GM19035 (cell line): ENCODE data around the gene CASQ2.

ENCODE experiments used
- ATAC-seq: cut with Tn5 transposase; IDR thresholded peaks from one replicate; pipeline ENCODE4 v1.9.1; 2021; ENCODE audit not compliant: unreplicated experiment

The CASQ2 gene

DNA sequence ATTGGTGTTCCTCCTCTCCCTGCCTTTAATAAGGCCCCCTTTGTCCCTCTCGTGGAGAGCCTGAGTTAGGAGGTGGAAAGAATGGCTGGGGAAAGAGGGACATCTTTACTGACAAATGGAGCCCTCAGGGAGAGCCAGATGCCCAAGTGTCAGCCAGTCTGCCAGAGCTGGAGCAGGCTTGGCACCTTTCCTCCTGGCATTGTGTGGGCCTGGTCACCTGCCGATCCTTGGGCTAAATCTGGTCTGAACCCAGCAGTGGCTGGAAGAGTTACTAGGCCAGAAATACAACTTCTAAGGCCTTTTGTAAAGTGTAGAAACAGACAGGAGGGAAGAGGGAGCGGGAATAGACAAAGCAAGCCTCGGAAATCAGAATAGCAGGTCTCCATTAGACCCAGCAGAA is 101.8 kb downstream of the CASQ2 start:
- no peak for ATAC-seq

- ATAC-seq, result no peak
These were observed 102.3 kb downstream of the CASQ2 start for GRCh38 chr1:115666206-115666605.

GRCh38 chr1:115665319-115666096 is 103.0 kb downstream of the CASQ2 start:
- ATAC-seq, result no peak

- ATAC-seq, result no peak
These were observed 107.4 kb downstream of the CASQ2 start for GRCh38 chr1:115661157-115661556.

GRCh38 chr1:115660151-115660550 is 108.4 kb downstream of the CASQ2 start:
- no peak for ATAC-seq

DNA sequence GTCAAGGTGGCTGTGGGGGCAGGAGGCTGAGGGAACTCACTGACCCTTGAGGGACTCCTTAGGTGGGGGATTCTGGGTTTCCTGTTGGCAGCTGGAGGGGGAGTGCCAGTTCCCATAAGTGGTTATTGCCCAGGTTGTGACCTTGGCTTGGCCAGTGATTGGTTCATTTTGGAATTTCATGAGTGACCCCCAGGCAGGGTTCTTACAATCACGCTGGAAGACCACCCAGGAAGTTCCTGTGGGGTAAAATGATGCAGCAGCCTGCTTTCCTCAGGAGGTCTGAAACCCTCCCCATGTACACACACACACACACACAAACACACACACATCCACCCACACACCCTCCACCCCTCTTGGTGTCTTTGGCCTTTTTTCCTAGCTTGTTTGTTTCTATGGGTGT is 109.9 kb downstream of the CASQ2 start:
- ATAC-seq, result no peak

DNA sequence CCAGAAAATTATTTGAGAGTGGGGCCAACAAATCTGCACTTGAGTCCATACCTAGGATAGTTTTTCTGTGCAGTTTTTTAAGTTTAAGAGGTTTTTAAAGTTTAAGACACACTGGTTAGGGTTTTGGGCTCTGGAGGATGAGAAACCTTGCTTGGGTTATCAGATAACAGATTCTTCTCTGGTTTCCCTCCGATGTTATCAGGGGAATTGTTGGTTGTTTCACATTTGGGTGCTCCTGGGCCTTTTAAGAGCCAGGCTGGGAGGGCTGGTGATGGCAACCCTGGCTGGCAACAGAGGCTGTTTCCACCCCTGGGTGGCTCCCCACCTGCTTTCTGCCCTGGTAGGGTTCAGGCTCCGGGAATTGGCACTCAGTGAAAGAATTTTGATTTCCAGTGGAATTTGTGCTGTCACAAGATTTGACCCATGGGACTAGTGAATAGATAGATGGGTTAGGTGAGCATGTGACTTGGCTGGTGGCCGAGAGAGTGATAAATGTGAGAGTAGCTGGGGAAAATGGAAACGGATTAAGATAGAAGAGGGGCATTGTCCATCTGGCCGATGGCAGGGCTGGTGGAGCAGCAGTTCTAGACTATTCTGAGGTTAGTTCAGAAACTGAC is 111.9 kb downstream of the CASQ2 start:
- ATAC-seq, result no peak

DNA sequence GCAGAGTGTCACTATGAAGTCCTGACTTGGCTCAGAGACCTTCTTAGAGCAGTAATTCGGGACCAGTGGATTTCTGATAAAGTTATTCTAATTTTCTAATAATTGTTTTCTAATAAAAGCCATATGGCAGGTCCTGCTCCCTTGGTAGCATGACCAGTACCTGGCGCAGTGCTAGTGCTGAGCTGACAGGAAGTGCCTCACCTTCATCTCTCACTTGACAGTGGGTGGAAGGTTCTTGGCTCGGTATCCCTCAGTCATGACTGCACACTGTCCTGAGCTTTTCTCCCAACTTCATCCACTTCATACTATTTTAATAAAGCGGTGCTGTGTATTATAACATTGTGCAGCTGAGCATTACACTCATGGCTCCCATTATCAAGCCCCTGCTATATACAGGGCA is 112.6 kb downstream of the CASQ2 start:
- no peak for ATAC-seq

DNA sequence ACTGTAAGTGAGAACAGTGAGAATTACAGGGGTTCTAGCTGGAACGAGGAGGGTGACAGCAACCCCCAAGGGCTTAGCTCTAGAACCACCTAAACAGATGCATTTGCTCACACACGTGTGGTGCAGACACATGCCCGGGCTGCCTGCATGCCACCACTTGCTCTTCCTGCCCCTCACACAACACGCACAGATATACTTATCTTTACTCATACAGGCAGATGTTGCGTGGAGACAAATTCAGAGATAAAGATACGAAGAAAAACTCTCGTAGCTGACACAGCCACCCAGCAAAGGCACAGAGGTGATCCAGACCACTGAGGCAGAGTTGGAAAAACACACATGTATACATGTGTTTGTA is 113.2 kb downstream of the CASQ2 start:
- no peak for ATAC-seq

DNA sequence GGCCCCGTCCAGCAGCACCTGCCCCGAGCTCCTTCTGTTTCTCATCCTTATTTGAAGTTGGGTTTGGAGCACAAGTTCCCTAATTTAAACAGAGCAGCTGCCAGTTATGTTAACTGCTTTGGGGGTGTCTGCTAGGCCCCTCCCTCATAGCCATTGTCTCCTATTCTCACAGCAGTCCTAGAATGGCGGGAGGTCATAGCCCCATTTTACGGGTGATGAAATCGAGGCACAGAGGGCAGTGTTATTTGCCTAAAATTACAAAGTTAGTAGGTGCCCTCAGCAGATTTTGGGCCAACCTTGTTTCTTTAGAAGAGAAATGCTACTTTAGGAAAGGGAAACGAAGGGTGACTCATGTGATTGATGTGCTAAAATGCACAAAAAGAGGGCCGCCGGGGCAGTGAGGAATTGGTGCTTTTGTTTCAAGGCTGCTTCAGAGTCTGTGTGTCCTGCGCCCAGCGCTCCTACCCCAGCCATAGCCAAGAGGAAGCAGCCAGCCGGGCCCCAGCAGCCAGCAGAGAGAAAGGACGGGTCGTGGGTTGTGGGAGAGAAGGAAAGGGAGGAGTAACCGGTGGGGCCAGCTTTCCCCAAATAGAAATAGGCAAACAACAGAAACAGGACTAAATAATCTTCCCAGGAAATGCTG is 113.7 kb downstream of the CASQ2 start:
- no peak for ATAC-seq

GRCh38 chr1:115654125-115654524 is 114.4 kb downstream of the CASQ2 start:
- no peak for ATAC-seq

GRCh38 chr1:115652236-115652788 is 116.2 kb downstream of the CASQ2 start:
- ATAC-seq, result no peak

DNA sequence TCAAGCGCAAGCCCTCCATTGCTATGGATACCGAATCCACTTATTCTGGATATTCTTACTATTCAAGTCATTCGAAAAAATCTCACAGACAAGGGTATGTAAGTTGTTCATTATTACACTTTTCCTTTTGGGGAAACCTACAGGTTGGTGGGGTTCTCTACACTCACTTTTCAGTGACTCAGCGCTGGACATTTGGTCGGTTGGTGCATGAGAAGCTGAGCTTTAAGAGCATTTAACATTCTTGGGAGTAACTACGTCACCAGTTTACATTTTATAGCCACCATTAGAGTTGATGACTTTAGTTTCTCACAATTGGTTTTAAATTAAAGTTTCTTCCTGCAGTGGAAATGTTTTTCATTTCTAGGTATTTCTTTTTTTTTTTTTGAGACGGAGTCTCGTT is 117.1 kb downstream of the CASQ2 start:
- ATAC-seq, result no peak

GRCh38 chr1:115650961-115651360 is 117.6 kb downstream of the CASQ2 start:
- no peak for ATAC-seq
